ENCODE results near the gene RNASE12.

GRCh38 chr14:20559461-20559904, 31.7 kb downstream of the RNASE12 start:
- no peak for TF ChIP-seq CTCF (conservative IDR thresholded peaks at IDR 0.05; ENCODE audit: low read depth, low read length)
- no peak for TF ChIP-seq EZH2 (IDR thresholded peaks at IDR 0.05; ENCODE audit: borderline replicate concordance, low read depth, low read length, poor library complexity, severe bottlenecking)
